Astrocyte (in vitro differentiated cells and primary cell): ENCODE data around the gene PDGFA.

Source experiments
- EZH2 ChIP-seq: IDR thresholded peaks from 2 replicates; pipeline ENCODE4 v1.6.1; 2012; ENCODE audit warnings: mild to moderate bottlenecking, low read length, inconsistent platforms; ENCODE audit not compliant: insufficient read depth
- TF ChIP-seq, protein P1 (sequence below): IDR thresholded peaks from 2 replicates; pipeline ENCODE4 v1.5.1; 2011; ENCODE audit warnings: low read depth, mild to moderate bottlenecking, inconsistent platforms, low read length, moderate library complexity; ENCODE audit not compliant: insufficient read depth

DNA sequence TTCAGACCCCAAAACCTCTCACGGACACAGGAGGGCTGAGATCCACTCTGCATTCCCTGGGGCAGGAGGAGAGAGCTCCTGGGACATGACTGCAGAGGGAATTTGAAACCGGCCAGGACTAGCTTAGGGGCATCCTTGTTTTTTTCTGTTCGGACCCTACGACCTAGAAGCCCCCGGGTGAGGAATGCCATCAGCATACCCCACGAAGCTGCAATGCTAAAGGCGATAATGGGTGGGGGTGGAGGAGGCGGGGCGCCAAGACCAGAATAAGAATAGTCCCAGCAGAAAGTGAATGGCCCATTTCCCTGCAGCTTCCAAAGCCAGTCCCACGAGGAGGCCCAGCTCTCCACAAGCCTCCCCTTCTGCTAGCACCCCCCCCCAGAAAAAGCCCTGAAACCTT is 4.0 kb downstream of the PDGFA start:
- TF ChIP-seq, protein P1, sequence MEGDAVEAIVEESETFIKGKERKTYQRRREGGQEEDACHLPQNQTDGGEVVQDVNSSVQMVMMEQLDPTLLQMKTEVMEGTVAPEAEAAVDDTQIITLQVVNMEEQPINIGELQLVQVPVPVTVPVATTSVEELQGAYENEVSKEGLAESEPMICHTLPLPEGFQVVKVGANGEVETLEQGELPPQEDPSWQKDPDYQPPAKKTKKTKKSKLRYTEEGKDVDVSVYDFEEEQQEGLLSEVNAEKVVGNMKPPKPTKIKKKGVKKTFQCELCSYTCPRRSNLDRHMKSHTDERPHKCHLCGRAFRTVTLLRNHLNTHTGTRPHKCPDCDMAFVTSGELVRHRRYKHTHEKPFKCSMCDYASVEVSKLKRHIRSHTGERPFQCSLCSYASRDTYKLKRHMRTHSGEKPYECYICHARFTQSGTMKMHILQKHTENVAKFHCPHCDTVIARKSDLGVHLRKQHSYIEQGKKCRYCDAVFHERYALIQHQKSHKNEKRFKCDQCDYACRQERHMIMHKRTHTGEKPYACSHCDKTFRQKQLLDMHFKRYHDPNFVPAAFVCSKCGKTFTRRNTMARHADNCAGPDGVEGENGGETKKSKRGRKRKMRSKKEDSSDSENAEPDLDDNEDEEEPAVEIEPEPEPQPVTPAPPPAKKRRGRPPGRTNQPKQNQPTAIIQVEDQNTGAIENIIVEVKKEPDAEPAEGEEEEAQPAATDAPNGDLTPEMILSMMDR = no peak
- TF ChIP-seq EZH2 = no peak
